Stimulated activated naive CD8-positive, alpha-beta T cell treated with anti-CD3 and anti-CD28 coated beads, Interleukin-15, amount 100 ng/mL, for 72 hours (primary cell): Measurements from ENCODE around the gene HACD4.

Experiments
- ATAC-seq: fragments of 150-1000 bp; cut with Tn5 transposase; 2 replicates; pipeline ENCODE4 v1.10.0; 2021; ENCODE audit warnings: mild to moderate bottlenecking, moderate library complexity
- DNase-seq, 2 donors: peaks; one replicate each; pipeline ENCODE4 v3.0.0; 2021 to 2022
- H3K27ac Mint-ChIP-seq, 2 donors: one replicate each; pipeline ENCODE4 v1.8.0; 2022; ENCODE audit warnings: mild to moderate bottlenecking in 2 of 2, mixed read lengths in 2 of 2, moderate library complexity in 2 of 2
- H3K27me3 Mint-ChIP-seq: one replicate; pipeline ENCODE4 v1.8.0; 2022; ENCODE audit warnings: mixed read lengths
- H3K4me1 Mint-ChIP-seq: one replicate; pipeline ENCODE4 v1.8.0; 2022; ENCODE audit warnings: mild to moderate bottlenecking, mixed read lengths
- H3K4me3 Mint-ChIP-seq, 2 donors: one replicate each; pipeline ENCODE4 v1.8.0; 2022; ENCODE audit warnings: mild to moderate bottlenecking in 2 of 2, mixed read lengths in 2 of 2, moderate library complexity in 1 of 2
- H3K9me3 Mint-ChIP-seq, 2 donors: one replicate each; pipeline ENCODE4 v1.8.0; 2022; ENCODE audit warnings: mixed read lengths in 2 of 2

HACD4 gene

DNA sequence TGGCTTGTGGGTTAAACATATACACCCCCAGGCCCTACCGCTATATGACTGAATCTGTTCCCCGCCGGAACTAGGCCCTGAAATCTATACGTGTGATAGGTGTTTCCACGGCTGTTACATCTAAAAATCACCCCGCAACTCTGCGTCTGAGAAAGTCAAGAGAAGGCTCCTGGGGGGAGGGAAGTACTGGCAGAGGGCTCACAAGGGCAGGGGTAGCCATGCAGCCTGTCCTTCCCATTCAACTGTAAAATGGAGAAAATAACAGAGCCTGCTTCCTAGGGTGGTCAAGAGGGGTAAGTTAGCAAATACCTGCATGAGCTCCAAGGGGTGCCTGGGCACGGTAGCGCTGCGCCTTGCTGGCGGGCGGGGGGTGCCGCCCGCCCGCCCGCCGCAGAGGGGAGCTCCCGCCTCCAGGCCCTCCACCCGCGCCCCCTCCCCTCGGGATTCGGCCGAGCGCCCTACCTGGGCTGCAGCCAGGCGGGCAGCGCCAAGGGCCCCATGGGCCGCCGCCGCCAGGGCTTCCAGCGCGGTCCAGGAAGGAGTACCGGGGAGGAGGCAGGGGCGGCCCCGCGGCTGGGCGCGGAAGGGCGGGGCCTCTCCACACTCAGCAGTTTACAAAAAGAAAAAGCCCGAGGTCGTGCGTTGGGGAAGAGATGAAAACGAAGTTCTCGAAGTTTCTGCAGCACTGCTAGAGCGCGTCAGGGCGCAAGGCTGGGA, at the start of gene HACD4:
HACD4 (minus strand) TSS at position 550 of the 717 bp plus-strand sequence; CDS start at position 500, 50 bp downstream.
- Mint-ChIP-seq H3K9me3 (no peaks in the 10 kb centered on the region), H3K27me3 (no peaks in the 10 kb centered on the region), H3K27ac (peak within 1 kb of the TSS; percentile 28 to 75), H3K4me1 (peaks cover 27% of the 10 kb centered on the region), H3K4me3 (no peak within 1 kb of the TSS)
- peak; percentile 85 for ATAC-seq
- DNase-seq: peak; percentile 68 to 70

- no peak overlapping the region for H3K27ac Mint-ChIP-seq
- ATAC-seq (peak; percentile 74), DNase-seq (no peak)
- H3K4me1 Mint-ChIP-seq: peaks cover 41% of the 10 kb centered on the region
- H3K4me3 Mint-ChIP-seq: peak overlapping the region in 1 of 2 donors; percentile 6
- H3K27me3 Mint-ChIP-seq: no peaks in the 10 kb centered on the region
- peaks cover 0 to 9% of the 10 kb centered on the region in 2 donors for H3K9me3 Mint-ChIP-seq
These were observed 49.4 kb upstream of the HACD4 start for GRCh38 chr9:21080793-21081192.

DNA sequence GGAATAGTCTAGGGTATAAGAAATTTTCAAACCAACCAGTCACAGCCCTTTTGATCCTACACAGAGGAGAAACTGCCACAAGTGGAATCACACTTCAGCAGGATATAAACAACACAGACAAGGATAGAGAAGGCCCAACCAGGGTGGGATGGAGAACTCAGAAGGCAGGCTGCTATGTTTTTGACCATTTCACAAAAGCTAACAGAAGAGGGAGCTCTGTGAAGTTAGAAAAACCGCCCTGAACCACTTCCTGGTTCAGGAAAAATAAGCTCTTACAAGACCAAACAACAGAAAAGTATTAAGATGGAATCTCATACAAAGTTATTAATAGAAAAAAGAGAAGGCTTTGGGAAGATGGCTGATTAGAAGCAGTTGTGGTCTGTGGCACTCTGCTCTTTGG, 47.3 kb upstream of the HACD4 start:
- Mint-ChIP-seq H3K9me3 (peaks cover 0 to 9% of the 10 kb centered on the region in 2 donors), H3K4me1 (peaks cover 41% of the 10 kb centered on the region), H3K27me3 (no peaks in the 10 kb centered on the region), H3K27ac (peak overlapping the region in 1 of 2 donors; percentile 89), H3K4me3 (no peak overlapping the region)
- no peak for DNase-seq
- no peak for ATAC-seq

DNA sequence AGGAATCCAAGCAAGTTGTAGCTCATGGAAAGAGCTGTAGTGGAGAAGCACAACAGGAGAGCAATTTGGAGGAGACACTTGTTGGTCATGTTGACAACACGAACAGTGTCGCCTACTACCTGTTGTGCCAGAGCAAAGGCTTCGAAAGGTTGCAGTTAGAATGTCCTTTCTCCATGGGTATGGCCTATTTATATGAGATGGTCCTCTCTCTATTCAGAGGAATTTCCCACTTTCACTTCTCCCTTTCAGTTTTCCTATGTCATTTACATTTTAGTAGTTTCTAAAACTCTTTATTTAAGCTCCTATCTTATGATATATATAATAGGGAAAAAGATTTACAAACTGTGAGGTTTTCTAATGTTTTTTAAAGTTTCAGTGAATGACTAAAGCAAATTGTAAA, 46.3 kb upstream of the HACD4 start, which contains the start of gene IFNB1:
IFNB1 (minus strand) TSS at position 162 of the 400 bp plus-strand sequence; CDS start at position 89, 73 bp downstream.
- ATAC-seq (no peak), DNase-seq (no peak)
- Mint-ChIP-seq H3K9me3 (peaks cover 0 to 9% of the 10 kb centered on the region in 2 donors), H3K27me3 (no peaks in the 10 kb centered on the region), H3K4me3 (no peak within 1 kb of the TSS), H3K27ac (peak within 1 kb of the TSS in 1 of 2 donors; percentile 89), H3K4me1 (peaks cover 35% of the 10 kb centered on the region)

DNA sequence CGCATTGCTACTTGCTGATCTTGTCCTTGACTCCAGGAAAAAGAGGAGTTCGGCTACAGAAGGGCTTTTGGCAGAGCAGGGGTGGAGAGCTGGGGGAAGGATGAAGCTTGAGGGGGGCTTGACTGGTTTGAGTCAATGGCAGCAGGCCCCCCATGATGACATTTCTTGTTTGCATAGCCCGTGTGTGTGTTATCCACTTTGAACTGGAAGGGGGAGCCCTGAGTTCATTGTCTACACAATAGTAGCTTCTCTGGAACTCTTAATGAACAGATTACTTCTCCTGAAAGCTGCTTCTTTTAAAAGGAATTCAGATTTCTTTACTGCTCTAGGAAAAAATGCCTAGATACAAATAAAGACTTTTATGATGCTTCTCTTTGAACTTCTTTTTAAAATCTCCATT, 44.0 kb upstream of the HACD4 start:
- Mint-ChIP-seq H3K27me3 (no peaks in the 10 kb centered on the region), H3K9me3 (peaks cover 0 to 4% of the 10 kb centered on the region in 2 donors), H3K4me3 (peak overlapping the region in 1 of 2 donors; percentile 10), H3K4me1 (peaks cover 12% of the 10 kb centered on the region), H3K27ac (no peak overlapping the region)
- DNase-seq: no peak
- ATAC-seq: no peak

DNA sequence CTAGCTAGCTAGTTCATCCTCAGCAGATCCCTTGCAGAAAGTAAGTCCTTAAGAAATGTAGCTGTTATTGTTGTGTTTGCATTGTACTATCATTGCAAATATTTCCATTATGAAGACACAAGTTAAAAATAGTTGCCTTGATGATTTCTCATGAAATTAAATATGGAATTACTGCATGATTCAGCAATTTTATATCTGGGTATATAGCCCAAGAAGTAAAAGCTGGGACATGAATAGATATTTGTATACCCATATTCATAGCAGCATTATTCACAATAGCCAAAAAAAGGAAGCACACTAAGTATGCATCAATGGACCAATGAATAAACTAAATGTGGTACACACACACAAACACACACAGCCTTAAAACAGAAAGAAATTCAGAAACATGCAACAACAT, 39.5 kb upstream of the HACD4 start:
- ATAC-seq (no peak), DNase-seq (no peak)
- H3K27ac Mint-ChIP-seq: no peak overlapping the region

DNA sequence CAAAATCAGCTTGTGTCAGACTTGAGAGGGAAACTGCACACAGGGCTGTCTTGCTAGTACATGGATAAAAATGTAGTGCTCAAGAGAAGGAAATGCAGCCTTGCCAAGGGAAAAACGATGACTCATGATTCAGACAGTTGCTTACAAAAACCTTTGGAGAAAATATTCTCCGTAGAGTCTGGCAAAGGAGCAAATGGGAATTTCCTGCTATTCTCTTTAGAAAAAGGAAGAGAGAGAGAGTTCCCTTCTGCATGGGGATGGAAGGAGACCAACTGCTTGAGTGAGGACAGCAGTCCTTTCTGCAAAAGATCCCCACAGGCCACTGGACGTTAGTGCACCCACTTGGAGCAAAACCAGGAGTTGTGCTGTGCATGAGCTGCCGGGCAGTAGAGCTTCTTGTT, 38.7 kb upstream of the HACD4 start:
- Mint-ChIP-seq H3K27ac (no peak overlapping the region), H3K27me3 (no peaks in the 10 kb centered on the region), H3K4me3 (no peak overlapping the region), H3K9me3 (no peaks in the 10 kb centered on the region), H3K4me1 (no peaks in the 10 kb centered on the region)
- ATAC-seq (no peak), DNase-seq (no peak)

More for the DNA sequence above, 39.5 kb upstream of the HACD4 start:
- no peaks in the 10 kb centered on the region for H3K9me3 Mint-ChIP-seq
- no peaks in the 10 kb centered on the region for H3K27me3 Mint-ChIP-seq
- H3K4me3 Mint-ChIP-seq: no peak overlapping the region
- no peaks in the 10 kb centered on the region for H3K4me1 Mint-ChIP-seq

DNA sequence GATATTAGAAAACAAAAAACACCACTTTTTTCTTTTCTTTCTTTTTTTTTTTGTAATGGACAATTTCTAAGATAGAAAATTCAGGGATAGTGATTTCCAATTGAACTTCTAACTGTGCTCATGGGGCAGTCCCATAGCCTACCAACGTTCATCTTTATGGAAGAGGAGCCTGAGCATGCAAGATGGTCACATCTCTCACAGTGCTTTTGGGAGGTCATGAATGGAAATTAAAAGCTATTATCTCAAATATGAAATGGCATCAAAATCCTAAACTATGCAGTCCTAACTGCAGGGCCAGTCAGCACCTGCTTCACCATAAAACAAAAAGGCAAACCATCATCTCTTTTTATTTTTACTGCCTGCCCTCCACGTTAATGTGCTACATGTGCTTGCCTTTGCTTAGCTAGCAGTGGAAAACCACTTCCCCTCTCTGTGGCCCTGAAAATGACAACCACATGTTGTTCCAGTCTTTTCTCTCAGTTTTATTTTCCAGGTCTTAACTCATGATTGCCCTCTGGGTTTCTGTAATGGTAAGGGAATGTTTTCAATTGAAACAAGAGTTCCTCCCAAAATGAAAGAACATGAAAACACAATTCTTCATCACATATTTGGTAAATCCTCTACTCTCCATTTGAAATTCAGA, 29.6 kb upstream of the HACD4 start:
- H3K9me3 Mint-ChIP-seq: no peaks in the 10 kb centered on the region
- H3K27ac Mint-ChIP-seq: no peak overlapping the region
- no peaks in the 10 kb centered on the region for H3K27me3 Mint-ChIP-seq
- H3K4me3 Mint-ChIP-seq: peak overlapping the region; percentile 24 to 25
- peaks cover 24% of the 10 kb centered on the region for H3K4me1 Mint-ChIP-seq
- DNase-seq: no peak
- ATAC-seq: peak; percentile 58

DNA sequence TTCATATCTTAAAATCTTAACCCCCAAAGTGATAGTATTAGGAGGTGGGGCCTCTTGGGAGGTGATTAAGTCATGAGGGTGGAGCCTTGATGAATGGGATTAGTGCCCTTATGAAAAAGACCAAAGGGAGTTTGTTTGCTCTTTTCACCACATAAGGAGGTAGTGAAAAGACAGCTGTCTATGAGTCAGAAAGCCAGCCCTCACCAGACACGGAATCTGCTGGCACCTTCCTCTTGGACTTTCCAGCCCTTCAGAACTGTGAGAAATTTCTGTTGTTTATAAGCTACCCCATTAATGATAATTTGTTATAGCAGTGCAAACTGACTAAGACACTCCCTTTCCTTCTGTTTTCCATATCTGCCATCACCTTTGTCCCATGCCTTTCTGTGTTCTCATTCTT, 25.5 kb upstream of the HACD4 start:
- no peaks in the 10 kb centered on the region for H3K27me3 Mint-ChIP-seq
- no peak overlapping the region for H3K27ac Mint-ChIP-seq
- H3K9me3 Mint-ChIP-seq: peaks cover 0 to 5% of the 10 kb centered on the region in 2 donors

GRCh38 chr9:21053851-21054250, 22.4 kb upstream of the HACD4 start:
- H3K4me1 Mint-ChIP-seq: peaks cover 2% of the 10 kb centered on the region
- no peak for DNase-seq
- H3K27ac Mint-ChIP-seq: peak overlapping the region in 1 of 2 donors; percentile 83
- H3K4me3 Mint-ChIP-seq: no peak overlapping the region
- ATAC-seq: no peak
- H3K27me3 Mint-ChIP-seq: no peaks in the 10 kb centered on the region
- H3K9me3 Mint-ChIP-seq: peaks cover 0 to 5% of the 10 kb centered on the region in 2 donors

More for the DNA sequence above, 25.5 kb upstream of the HACD4 start:
- DNase-seq: no peak
- ATAC-seq: no peak
- H3K4me1 Mint-ChIP-seq: peaks cover 23% of the 10 kb centered on the region
- no peak overlapping the region for H3K4me3 Mint-ChIP-seq

- Mint-ChIP-seq H3K4me3 (no peak overlapping the region), H3K27ac (no peak overlapping the region)
These were observed 15.8 kb upstream of the HACD4 start for GRCh38 chr9:21047281-21047691.

DNA sequence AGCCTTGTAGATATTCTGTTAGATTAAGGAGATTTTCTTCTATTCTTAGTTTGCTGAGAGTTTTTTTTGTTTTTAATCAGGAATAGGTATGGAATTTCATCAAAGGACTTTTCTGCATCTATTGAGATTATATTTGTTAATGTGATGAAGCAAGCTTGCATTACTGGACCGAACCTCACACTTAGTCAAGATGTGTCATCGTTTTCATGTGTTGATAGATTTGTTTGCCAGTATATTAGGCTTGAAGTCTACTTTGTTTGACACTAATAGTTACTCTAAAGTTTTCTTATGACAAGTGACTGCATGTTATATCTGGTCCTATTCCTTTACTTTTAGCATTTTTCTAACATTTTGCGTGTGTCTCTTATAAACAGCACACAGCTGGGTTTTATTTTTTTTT, 12.4 kb upstream of the HACD4 start:
- no peak for ATAC-seq
- no peak for DNase-seq
- Mint-ChIP-seq H3K9me3 (no peaks in the 10 kb centered on the region), H3K27ac (no peak overlapping the region), H3K27me3 (no peaks in the 10 kb centered on the region), H3K4me3 (no peak overlapping the region), H3K4me1 (peaks cover 12% of the 10 kb centered on the region)

More at GRCh38 chr9:21047281-21047691, 15.8 kb upstream of the HACD4 start:
- no peak for ATAC-seq
- Mint-ChIP-seq H3K9me3 (no peaks in the 10 kb centered on the region), H3K4me1 (peaks cover 7% of the 10 kb centered on the region), H3K27me3 (no peaks in the 10 kb centered on the region)
- DNase-seq: no peak

DNA sequence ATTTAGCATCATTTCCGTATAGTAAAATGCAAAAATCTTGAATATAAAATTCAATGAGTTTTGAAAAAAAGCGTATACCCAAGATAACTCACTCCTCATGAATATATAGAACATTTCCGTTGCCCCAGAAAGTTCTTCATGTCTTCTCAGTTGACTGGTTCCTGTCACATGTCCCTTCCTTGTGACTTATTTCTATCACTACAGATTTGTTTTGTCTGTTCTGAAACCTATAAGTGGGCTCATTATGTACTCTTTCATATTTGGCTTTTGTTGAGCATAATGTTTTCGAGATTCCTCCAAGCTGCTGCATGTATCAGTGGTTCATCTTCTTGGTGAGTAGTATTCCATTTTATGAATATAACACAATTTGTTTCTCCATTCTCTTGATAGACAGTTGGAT, 11.0 kb upstream of the HACD4 start:
- no peak for DNase-seq
- Mint-ChIP-seq H3K27ac (no peak overlapping the region), H3K27me3 (no peaks in the 10 kb centered on the region), H3K4me1 (peaks cover 7% of the 10 kb centered on the region), H3K4me3 (no peak overlapping the region), H3K9me3 (no peaks in the 10 kb centered on the region)
- no peak for ATAC-seq

DNA sequence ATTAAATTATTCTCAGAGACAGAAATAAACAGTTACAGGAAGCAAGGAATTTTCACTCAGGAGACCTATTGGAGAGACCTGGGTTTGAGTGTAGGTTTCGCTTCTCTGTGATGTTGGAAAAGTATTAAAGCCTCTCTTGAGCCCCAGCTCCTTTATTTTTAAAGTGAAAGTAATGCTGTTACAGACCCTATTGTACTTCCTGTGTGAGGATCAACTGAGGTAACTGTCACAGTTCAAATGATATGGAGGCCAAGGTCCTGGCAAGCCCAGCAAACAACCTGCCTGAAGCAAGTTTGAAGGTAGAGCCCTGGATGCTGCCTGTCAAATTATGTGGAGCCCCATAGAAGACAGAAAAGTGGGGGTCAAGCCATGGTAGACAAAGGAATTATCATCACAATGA, 7.9 kb upstream of the HACD4 start:
- Mint-ChIP-seq H3K9me3 (no peaks in the 10 kb centered on the region), H3K4me3 (peak overlapping the region in 1 of 2 donors; percentile 0), H3K27ac (peak overlapping the region; percentile 27 to 94), H3K4me1 (peaks cover 7% of the 10 kb centered on the region), H3K27me3 (no peaks in the 10 kb centered on the region)
- ATAC-seq (no peak), DNase-seq (no peak)

DNA sequence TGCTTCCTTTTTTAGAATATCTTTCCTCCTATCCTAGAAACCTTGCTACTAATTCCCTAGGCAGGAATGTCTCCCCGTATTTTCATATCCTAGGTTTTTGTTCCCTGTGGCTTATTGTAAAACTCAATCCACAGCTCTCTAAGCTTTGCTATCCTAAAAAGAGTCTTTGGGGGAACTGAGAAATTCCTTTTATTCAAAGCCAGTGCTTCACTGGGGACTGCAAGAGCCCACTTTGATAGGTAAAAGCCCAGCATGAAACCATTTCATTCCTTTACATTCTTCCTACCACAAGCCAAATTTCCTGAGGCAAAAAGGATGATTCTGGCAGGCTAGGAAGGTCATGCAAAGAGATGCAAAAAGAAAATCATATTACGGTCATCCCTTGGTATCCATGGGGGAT, 5.8 kb upstream of the HACD4 start:
- no peak overlapping the region for H3K4me3 Mint-ChIP-seq
- ATAC-seq: no peak
- H3K27me3 Mint-ChIP-seq: no peaks in the 10 kb centered on the region
- H3K4me1 Mint-ChIP-seq: peaks cover 17% of the 10 kb centered on the region
- no peaks in the 10 kb centered on the region for H3K9me3 Mint-ChIP-seq
- no peak for DNase-seq
- no peak overlapping the region for H3K27ac Mint-ChIP-seq

GRCh38 chr9:21031808-21032183, 356 bp upstream of the HACD4 start:
- DNase-seq (no peak), ATAC-seq (no peak)
- H3K27ac Mint-ChIP-seq: peak overlapping the region; percentile 28 to 75
- no peak overlapping the region for H3K4me3 Mint-ChIP-seq
- peaks cover 23% of the 10 kb centered on the region for H3K4me1 Mint-ChIP-seq
- H3K27me3 Mint-ChIP-seq: no peaks in the 10 kb centered on the region
- H3K9me3 Mint-ChIP-seq: no peaks in the 10 kb centered on the region
